ENCODE measurements around the gene ANKRD40CL.

ANKRD40CL gene

DNA sequence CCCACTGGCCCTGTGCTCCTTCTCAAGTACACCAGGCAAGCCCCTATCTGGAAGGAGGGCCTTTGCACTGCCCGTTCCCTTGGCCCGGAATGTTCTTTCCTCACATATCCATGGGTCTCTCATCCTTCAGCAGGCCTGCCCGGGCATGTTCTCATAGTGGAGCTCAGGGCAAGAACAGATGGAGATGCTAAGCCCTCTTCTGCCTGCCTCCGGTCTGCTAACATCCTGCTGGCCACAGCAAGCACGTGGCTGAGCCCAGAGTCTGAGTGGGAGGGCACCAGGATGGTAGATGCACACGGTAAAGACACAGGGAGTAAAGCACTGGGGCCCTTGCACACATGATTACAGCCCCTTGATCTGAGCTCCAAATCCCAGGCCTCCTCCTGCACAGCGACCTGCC lies 19.8 kb upstream of the ANKRD40CL start:
- DNase-seq: no peak

DNA sequence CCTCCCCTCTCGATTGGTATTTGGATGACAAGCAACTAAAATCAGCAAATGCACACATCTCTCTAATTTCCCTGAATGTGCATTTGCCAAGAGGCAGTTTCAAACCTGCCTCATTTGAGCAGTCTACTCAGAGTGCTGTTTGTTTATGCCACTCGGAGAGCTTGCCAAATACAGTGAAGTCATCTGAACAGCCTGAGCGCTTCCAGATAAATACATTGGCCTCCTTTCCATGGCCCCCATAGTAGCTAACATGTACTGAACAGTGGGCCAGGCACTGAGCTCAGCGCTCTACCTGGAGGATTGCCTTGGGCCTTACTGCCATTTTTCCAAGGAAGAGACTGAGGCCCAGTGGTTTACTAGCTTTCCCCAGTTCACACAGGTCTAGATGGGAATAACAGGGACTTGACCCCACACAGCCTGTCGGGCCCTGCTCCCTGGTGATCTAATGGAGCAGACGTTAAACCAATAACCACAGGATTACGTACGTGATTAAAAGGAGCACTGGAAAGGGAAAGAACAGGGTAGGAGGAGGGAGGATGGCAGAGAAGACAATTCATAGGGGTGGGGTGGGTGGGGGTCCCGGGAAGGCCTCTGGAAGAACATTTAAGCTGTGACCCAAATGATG lies 18.7 kb upstream of the ANKRD40CL start:
- peak in 14 of 51 donors; percentile 5 to 50 (median 16) for DNase-seq

DNA sequence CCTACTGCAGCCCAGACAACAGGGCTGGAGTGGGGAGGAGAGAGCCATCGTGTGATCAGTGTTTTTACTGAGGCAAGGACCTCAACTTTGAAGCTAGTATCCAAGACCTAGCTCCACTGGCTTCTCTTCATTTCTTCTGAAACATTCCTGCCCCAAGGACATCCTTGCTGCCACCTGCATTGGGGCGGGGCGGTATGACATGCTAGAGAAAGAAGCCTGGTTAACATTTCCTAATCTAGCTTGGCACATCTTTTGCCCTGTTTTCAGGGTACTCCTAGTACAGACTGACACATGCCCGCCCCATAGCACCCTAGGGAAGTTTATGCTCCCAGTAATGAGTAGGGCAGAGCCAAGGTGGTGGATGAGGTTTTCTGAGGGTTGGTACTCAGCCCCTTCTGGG lies 17.8 kb upstream of the ANKRD40CL start:
- DNase-seq: no peak

DNA sequence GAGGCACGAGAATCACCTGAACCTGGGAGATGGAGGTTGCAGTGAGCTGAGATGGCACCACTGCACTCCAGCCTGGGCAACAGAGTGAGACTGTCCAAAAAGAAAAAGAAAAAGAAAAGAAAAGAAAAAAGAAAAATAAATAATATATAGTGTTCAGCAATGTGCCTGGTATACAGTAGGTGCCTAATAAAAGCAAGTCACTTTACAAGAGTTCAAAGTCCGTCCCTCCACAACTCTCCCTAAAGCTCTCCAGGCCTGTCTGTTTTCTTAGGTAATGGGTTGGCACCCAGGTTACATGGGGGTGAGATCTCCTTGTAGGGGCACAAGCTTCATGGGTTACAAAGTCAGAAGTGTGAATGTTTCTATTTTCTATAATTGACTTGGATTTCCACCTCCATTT lies 16.6 kb upstream of the ANKRD40CL start:
- no peak for DNase-seq

DNA sequence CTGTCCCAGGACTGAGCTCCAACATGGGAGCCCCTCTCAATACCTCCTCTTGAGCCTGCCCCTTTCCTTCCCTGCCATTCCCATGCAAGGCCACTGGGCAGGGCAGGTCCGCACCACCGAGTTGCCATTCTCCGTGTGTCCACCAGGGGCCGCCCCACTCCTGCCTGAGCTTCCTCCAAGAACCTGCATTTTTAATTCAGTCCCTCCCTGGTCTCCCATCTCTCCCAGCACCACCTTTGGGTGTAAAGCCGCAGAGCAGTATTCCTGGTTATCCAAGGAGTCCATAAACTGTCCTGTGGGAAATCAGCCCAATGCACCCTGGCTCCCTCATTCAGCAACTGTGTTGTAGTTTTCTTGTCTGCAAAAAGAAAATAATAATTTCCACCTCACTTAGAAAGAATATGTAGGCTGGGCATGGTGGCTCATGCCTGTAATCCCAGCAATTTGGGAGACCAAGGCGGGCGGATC lies 15.9 kb upstream of the ANKRD40CL start:
- peak in 50 of 51 donors; percentile 21 to 91 (median 72) for DNase-seq

DNA sequence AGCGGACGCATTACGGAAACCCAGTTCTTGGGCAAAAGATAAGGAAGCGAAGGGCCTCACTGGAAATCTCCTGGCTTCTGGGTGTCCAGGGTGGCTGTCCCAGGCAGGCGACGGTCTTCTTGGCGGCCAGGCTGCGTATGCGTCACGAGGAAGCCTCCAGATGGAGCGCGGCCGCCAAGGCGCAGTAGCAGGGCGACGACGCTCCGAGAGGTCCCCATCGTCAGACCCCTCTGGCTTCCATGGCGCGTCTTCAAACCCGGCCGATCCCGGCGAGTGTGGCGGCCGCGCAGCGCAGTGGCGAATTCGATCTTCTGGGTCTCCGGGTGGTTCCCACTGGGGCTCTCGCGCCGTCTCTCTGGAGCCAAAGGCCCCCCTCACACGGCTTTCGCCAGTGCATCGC lies 13.8 kb upstream of the ANKRD40CL start:
- DNase-seq: no peak

DNA sequence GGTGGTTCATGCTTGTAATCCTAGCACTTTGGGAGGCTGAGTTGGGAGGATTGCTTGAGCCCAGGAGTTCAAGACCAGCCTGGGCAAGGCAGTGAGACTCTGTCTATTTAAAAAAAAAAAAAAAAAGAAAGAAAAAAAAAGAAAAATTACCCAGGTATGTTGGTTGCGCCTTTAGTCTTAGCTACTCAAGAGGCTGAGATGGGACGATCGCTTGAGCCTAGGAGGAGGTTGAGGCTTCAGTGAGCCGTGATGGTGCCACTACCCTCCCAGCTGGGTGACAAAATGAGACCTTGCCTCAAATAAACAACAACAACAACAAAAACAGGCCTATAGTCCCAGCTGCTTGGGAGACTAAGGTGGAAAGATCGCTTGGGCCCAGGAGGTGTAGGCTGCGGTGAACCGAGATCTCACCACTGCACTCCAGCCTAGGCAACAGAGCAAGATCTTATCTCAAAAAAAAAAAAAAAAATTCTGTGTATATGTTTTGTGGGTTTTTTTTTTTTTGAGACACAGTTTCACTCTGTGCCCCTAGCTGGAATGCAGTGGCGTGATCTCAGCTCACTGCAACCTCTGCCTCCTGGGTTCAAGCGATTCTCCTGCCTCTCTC lies 12.5 kb upstream of the ANKRD40CL start:
- no peak for DNase-seq

DNA sequence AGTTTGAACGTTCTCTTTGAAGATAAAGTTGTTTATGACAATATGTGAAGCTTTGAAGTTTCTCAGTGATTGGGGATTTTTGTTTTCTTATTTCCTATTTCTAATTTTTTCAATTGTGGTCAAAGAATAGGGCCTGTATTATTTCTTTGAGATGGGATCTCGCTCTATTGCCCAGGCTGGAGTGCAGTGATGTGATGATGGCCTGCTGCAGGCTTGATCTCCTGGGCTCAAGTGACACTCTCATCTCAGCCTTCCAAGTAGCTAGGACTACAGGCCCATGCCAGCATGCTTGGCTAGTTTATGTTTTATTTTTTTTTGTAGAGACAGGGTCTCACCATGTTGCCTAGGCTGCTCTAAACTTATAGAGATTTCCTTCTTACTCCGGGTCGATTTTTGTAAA lies 11.7 kb upstream of the ANKRD40CL start:
- no peak for DNase-seq

DNA sequence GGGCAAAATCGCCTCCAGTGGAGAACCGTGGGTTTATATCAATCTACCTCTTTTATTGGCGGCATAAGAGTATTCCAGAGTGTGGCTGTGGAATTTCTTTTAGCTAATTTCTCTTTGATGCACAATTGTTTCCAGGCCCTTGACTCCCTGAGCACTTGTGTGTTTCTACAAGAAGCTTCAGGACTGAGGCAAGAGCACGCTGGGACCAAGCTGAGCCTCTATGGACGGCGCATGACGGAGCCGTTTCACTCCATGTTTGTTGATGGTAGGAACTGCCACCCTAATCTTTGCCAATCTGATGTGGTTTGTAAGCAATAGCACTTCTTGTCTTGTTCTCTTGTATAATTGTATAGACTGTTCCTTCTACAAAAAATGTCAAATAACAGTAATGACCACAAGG lies 11.2 kb upstream of the ANKRD40CL start:
- DNase-seq: no peak

DNA sequence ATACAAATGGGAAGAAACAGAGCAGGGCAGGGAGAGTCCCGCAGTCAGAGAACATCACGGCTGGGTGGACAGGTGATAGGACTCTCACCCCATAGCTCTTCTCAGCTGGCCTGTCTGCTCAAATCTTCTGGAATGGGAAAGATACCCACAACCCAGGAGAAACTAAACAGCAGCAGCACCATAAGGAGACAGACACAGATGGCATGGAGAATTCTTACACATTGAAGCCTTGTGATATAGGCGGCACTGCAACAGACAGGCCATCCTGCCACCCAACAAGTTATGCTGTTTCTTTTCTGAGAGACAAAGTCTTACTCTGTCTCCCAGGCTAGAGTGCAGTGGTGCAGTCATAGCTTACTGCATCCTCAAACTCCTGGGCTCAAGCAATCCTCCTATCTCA lies 8.6 kb upstream of the ANKRD40CL start:
- DNase-seq: no peak

DNA sequence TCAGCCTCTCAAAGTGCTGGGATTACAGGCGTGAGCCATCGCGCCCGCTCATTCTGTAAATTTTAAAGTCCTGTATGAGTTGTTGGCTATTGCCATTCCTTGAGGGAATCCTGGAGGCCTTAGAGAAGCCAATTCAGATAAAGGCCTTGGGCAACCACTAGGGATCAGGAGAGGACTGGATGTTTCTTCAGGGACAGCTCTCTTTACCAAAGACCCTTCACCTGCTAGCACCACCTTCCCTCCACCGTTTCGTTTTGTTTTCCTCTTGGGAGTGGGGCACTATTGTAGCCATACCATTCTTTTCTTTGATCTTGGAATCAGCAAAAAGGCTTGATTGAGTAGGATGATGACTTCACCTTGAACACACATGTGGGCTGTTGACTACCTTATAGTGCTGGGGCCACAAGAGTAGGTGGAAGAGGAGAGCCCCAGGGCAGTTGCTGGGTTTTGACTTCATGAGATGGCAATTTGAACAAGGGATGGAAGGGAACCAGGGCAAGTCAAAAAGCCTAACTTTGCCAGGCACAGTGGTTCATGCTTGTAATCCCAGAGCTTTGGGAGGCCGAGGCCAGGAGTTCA lies 7.0 kb upstream of the ANKRD40CL start:
- no peak for DNase-seq

DNA sequence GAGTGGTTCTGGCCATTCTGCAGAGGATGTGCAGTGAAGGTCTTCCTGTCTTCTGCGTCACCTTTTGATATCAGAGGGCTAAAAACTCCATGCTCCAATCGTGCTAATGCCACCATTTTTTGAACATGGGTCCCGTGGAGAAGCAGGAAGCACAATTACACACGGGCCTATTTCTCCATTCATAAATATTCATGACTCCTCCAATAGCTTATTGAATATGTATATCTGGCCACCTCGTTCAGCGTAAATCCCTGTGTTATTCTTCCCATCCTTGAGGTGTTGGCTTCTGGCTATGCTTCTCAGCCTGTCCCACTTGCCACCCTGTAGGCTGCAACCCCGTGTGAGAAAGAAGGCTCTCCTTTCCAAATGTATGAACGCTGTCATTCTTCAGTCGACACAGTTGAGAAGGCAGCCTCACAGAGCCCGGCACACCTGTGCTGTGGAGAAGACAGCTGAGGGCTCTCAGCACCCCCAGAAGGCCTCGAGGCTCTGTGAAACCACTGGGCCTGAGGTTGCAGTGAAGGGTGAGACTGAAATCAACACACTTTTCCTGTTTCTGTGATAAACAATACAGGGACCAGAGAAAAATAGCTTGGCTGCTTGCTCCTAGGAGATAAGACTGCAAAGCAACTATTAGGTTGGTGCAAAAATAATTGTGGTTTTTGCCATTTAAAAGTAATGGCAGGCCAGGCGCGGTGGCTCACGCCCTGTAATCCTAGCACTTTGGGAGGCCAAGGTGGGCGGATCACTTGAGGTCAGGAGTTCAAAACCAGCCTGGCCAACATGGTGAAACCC lies 4.9 kb upstream of the ANKRD40CL start:
- DNase-seq: no peak

DNA sequence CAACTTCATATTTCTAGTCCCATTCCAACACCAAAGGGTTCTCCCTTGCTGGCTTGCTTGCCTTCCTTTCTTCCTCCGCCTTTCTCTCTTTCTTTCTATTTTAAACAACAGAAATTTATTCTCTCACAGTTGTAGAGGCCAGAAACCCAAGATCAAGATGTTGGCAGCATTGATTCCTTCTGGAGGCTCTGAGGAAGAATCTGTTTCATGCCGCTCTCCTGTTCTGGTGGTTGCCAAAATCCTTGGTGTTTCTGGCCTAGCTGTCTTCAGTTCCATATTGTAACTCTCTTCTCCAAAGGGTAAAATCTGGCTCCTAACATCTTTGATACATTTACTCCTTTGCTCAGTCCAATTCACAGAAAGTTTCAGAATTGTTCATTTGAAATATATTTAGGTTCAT lies 3.0 kb upstream of the ANKRD40CL start:
- DNase-seq: no peak

DNA sequence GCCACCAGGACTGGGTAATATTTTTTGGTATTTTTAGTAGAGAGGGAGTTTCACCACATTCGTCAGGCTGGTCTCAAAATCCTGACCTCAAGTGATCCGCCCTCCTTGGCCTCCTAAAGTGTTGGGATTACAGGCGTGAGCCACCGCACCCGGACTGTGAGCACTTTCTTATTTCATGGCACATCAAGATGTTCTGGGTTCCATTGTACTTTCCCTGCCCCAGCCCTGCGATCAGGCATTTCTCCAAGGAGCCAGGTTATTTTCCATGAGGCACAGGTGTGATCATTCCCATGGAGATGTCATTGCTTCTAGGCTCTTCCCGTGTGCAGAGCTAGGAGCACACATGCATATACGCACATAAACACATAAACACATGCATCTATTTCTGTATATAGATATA lies 2.6 kb upstream of the ANKRD40CL start:
- DNase-seq: no peak

DNA sequence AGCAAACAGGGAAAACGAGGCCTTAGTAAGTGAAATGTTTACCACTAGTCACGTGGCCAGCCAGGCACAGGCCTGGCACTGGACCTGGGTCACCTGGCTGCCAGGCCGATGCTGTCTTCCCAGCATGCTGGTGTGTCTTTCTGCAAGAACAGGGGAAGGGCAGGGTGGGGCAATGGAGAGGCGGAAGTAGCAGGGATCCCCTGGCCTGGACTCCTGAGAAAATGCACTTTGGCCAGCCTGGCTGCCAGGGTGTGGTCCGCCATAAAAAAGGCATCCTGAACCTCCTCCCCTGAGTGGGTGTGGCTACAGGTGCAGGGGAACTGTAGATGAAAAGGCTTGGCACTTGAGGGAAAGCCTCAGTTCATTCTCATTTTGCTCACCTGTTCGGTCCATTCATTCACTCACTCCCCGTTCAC lies 1.0 kb upstream of the ANKRD40CL start:
- DNase-seq: no peak

DNA sequence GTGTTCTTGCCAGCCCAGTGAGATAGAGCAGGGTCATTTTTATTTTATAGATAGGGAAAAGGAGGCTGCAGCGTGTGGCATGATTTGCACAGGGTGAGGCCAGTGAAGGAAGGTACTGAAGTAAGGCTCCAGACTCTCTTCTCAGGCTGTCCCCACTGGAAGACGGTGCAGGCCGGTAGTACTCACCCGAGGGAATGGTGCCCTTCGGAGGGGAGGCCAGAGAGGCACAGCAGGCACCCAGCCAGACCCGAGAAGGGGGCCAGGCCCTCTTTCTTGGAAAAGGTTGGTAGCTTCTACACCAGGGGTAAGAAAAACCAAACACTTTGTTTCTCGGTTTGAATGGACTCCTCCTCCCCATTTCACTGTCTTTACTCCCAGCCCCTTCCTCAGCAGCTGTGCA lies 288 bp downstream of the ANKRD40CL start:
- no peak for DNase-seq

DNA sequence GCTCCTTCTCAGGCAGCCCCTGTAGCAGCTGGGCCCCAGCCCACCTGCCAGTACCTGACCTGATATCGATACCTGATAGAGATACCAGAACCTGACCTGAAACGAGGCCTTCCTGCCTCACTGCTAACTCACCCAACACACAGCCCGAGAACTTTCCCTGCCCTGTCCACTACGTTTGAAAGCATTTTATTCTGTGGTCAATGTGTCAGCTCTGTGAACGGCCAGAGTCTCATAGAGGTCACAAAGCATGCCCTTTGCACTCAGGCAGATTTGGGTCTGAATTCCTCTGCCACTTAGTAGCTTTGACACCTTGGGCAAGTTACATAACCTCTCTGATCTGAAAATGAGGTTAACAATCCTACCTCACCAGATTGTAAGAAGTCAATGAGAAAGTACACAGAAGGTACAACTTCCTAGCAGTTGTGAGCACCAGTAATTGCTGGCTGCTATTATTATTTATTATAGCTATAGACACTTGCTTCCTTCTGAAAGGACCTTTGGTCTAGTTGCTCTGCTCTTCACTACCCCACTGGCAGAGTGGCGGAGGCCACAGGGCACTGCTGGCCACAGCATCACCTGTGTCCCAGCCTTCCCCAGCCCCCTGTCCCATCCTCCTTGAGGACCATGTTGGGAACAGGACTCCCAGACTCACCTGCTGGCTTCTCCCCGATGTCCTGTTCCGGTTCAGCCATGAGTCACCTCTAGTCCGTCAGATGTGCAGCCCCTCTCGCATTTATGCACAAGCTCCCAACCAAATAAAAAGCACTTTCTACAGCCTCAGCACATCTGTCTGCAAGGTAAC lies 895 bp downstream of the ANKRD40CL start:
- no peak for DNase-seq

DNA sequence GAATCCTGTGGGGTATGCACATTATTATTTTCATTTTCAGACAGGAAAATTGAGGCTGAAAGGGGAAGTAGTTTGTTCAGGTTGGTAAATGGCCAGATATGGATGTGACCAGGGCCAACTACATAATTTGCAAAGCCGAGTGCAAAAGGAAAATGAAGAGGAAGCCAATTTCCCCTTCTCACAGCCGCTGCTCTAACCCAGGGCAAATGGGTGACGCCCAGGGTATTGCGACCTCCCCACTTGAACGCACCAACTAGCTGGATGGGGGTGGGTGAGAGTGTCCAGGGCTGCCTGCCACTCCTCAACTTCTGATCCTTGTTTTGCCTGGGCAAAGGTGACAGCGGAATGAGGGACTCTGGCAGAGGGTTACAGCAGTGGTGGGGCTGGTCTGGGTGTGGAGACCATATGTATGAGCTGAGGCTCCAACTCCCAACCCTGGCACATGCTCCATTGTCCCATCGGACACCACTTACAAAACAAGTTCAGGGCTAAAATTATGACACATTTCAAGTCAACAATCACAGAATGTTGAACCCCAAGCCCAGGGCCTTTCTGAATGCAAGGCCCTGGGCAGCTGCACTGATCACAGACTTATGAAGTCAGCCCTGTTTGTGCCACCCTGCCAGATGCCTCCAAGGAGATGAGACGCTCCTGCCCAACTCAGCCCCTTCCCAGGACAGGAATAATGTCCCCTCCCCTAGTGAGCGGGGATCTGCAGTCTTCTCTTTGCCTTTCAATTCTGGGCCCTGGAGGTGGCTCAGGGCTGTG lies 1.7 kb downstream of the ANKRD40CL start:
- DNase-seq: no peak

DNA sequence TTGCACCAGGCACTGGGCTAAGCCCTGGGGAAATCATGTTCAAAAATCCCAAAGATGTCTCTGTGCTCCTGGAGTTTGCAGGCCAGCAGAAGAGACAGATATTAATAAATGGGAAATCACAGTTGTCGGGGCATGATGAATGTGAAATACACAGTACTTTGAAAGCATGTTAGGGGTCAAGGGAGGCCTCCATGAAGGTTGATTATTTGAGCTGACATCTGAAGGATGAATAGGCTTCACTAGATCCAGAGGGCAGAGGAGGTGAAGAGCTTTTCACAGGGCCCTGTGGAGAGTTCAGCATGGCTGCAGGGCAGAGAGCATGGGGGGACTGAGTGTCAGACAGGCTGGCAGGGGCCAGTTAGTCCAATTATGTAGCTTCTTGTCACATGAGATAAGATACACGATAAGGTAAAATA lies 2.6 kb downstream of the ANKRD40CL start:
- no peak for DNase-seq

DNA sequence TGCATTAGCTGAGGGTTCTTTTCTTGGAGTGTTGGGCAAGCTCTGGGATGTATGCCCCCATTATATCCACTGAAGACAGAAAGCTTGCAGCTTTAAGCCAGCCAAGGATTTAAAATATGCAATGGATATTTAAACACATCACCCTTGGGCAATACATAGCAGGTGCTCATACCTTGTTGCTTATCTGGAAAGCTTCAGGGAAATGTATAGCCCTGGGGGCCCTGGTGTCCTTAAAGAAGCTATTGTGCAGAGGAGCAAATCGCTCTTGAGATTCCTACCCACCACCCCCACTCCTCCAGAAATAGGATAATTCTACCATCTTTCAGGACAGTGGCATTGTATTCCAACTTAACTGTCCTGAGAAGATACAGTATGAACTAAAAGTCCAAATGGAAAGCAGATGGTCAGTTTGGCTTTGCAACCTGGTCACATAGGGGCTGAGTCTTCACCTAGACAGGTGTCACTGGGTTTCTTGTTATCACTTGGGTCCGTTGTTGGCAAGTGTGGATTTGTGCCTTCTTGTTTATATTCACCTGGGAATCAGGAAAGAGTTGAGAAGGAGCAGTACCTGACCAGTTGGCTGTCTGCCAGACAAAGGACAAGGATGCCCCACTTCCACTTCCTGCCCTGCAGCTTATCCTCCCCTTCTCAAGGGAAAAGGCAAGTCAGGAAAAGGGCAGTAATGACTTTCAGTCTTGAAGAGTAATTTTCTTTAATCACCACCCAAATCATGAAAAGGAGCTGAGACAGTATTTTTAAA lies 3.4 kb downstream of the ANKRD40CL start:
- no peak for DNase-seq
